Measurements from ENCODE around the gene ATPAF1.

GRCh38 chr1:46594063-46594462 lies 74.1 kb downstream of the ATPAF1 start:
- TF ChIP-seq CTCF (IDR thresholded peaks at IDR 0.05) (no peak), POLR2A (IDR thresholded peaks at IDR 0.05) (no peak)

All from testis (tissue), 2 donors.